ENCODE measurements around the gene PGD.
"Not testable (repeated sequence)": the region's sequence is repeated elsewhere in the genome, so short reads cannot be mapped to it uniquely, and the experiment has no call there.

The PGD gene

GRCh38 chr1:10433790-10434189 lies 34.9 kb downstream of the PGD start:
- DNase-seq (ENCODE audit: low read depth in 1 of 2, low spot score in 1 of 2) = no peak

DNA sequence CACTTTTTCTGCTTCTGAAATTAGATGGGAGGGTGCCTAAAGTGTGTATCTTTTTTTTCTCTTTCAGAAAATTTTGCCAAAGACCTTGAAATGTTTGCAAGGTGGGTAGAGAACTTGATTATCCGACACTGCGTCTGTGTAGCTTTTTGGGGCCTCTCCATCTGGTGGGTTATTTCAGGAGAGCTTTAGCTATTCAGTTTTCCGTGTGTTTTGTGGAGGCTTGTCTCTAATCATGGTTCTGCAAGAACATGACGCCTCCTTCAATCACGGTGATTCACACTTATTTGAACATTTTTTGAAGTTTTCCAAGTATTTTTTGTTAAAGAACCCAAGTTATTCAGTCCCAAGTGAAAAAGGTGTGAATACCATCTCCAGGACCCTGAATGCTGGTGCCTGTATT lies 35.7 kb downstream of the PGD start:
- no peak for DNase-seq (ENCODE audit: low read depth in 1 of 2, low spot score in 1 of 2)

DNA sequence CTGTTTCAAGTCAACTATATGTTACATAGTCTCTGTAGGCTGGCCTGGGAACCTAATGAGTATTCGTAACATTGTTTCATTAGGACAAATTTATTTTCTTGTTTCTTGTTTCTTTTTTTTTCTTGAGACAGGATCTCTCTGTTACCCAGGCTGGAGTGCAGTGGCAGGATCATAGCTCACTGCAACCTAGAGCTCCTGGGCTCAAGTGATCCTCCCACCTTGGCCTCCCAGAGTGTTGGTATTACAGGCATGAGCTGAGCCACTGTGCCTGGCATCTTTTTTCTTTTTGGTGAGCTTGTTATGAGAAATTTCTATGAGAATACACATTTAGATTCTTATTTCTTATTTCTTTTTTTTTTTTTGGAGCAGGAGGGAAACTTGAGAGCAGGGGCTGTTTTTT lies 38.2 kb downstream of the PGD start:
- DNase-seq (ENCODE audit: low read depth in 1 of 2, low spot score in 1 of 2) = no peak

- no peak for DNase-seq (ENCODE audit: low read depth in 1 of 2, low spot score in 1 of 2)
These were observed 39.9 kb downstream of the PGD start for GRCh38 chr1:10438677-10439163.

DNA sequence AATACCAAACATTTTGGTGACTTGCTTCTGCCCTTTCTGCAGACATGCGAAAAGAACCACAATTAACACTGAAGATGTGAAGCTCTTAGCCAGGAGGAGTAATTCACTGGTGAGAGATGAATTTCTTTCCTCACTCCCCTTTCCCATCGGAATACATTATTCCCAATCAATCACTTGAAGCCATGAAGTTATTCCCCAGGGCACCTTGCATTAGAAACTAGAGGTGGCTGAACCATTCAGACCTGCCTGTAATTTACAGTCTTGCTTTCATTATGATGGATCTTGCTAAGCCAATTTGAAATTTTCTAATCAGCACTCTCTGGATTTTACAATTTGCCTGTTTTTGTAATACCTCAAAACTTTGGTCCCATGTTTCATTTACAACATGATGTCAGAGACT lies 41.4 kb downstream of the PGD start:
- DNase-seq (ENCODE audit: low read depth in 1 of 2, low spot score in 1 of 2) = no peak

- no peak for DNase-seq (ENCODE audit: low read depth in 1 of 2, low spot score in 1 of 2)
These were observed 41.9 kb downstream of the PGD start for GRCh38 chr1:10440794-10441193.

GRCh38 chr1:10444248-10444647 lies 45.4 kb downstream of the PGD start:
- no peak for DNase-seq (ENCODE audit: low read depth in 1 of 2, low spot score in 1 of 2)

GRCh38 chr1:10444795-10445397 lies 46.0 kb downstream of the PGD start:
- no peak for DNase-seq (ENCODE audit: low read depth in 1 of 2, low spot score in 1 of 2)

GRCh38 chr1:10446790-10447422 lies 48.0 kb downstream of the PGD start:
- DNase-seq (ENCODE audit: low read depth in 1 of 2, low spot score in 1 of 2) = no peak

DNA sequence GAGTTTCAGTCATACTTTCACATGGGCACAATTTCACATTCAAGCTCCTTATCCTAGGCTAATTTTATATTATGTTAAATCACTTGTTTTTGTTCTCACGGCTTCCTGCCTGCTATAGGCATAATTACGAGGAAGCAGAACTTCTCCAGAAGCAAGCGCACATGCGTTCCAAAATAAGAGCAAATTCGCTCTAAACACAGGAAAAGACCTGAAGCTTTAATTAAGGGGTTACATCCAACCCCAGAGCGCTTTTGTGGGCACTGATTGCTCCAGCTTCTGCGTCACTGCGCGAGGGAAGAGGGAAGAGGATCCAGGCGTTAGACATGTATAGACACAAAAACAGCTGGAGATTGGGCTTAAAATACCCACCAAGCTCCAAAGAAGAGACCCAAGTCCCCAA lies 50.9 kb downstream of the PGD start, which contains the start of gene CORT:
TSS of gene CORT (plus strand) at position 281 of the 400 bp plus-strand sequence. CDS start 193 bp downstream, outside the sequence.
- no peak for DNase-seq (ENCODE audit: low read depth in 1 of 2, low spot score in 1 of 2)

- no peak for DNase-seq (ENCODE audit: low read depth in 1 of 2, low spot score in 1 of 2)
These were observed 51.4 kb downstream of the PGD start for GRCh38 chr1:10450156-10450814.

GRCh38 chr1:10450836-10451235 lies 52.0 kb downstream of the PGD start:
- no peak for DNase-seq (ENCODE audit: low read depth in 1 of 2, low spot score in 1 of 2)

DNA sequence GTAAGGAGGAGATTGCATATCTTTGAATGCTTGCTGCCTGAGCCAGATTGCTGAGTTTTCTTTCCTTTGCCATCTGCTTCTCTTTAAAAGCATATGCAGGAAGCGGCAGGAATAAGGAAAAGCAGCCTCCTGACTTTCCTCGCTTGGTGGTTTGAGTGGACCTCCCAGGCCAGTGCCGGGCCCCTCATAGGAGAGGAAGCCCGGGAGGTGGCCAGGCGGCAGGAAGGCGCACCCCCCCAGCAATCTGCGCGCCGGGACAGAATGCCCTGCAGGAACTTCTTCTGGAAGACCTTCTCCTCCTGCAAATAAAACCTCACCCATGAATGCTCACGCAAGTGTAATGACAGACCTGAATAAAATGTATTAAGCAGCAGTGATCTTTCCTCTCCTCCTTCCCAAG lies 52.4 kb downstream of the PGD start:
- DNase-seq (ENCODE audit: low read depth in 1 of 2, low spot score in 1 of 2) = no peak

DNA sequence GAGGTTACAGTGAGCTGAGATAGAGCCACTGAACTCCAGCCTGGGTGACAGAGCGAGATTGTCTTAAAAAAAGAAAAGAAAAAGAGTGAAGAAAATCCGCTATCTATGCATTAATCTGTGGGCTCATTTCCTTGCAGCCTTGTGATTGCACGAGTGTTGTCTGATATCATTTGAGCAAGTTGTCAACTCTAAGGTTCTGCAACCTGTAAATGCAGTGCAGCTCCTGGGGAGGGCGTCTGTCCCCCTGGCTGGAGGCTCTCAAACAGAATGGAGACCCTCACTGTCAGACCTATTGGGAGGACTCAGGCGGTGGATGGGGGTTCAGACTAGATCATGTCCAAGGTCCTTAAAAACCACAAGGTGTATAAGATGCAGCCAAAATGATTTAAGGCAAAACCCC lies 57.2 kb downstream of the PGD start:
- DNase-seq (ENCODE audit: low read depth in 1 of 2, low spot score in 1 of 2) = no peak

DNA sequence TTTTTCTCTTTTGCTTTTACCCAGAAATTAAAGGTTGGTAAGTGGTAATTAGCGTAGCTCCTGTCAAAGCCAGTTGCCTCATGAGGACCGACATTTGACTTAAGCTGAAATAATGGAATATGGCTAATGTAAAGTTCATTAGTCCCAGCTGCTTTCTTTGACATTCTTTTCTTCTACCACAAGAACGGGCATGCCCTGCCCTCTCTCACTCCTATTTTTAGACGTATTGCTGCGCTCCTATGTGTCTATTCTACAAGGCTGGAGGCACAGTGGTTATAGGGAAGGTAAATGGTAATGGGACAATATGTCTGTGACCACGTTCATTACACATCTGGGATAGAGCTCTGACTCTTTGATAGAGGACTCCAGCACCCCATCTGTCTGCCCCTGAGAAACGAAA lies 57.8 kb downstream of the PGD start:
- DNase-seq (ENCODE audit: low read depth in 1 of 2, low spot score in 1 of 2) = no peak

- not testable (repeated sequence) for DNase-seq (ENCODE audit: low read depth in 1 of 2, low spot score in 1 of 2)
These were observed 58.6 kb downstream of the PGD start for GRCh38 chr1:10457462-10457861.

DNA sequence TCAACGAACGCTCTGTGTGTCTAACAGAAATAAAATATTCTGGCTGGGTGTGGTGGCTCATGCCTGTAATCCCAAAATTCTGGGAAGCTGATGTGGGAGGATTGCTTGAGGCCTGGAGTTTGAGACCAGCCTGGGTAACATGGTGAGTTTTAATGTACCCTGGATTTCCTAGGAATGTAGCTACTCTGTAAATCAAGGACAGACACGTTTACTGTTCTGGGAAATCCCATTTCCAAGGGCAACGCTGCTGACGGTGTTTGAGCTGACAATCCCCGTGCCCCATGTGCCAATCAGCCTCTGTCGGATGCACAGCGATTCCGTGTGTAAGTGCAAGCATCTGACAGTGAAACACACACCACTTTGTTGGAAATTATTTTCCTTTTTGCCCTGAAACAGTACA lies 59.0 kb downstream of the PGD start:
- no peak for DNase-seq (ENCODE audit: low read depth in 1 of 2, low spot score in 1 of 2)

- no peak for DNase-seq (ENCODE audit: low read depth in 1 of 2, low spot score in 1 of 2)
These were observed 60.3 kb downstream of the PGD start for GRCh38 chr1:10459184-10459583.

DNA sequence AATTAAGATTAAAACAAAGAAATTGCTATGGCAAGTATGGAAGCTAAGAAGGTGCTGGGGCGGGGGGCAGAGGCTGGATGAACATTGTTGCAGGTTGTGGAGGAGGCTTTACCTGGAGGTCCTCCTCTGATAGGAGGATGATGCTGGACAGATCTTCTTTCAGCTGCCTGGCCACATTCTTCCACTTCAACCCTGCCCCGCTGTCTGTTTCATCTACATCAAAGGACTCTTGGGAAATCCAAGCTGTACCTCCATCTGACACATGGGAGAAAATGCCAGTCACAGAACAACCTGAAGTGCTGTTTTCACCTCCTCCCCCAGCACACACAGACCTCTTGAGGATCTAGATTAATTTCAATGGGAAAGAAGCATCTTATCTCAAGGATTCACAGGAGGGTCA lies 68.2 kb downstream of the PGD start:
- no peak for DNase-seq (ENCODE audit: low read depth in 1 of 2, low spot score in 1 of 2)

DNA sequence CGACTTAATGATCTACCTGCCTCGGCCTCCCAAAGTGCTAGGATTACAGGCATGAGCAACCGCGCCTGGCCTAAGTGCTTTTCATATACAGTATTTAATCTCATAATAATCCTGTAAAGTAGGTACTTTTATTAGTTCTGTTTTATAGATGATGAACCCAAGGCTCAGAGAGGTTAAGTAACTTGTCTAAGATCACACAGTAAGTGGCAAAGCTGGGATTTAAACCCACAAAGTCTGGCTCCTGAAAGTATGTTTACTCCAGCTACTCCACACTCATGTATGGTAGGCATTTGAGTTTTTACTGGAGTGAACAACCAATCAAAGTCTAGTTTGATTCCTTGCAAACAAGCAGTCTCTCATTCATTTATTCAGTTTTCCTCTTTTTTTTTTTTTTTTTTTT lies 71.2 kb downstream of the PGD start:
- no peak for DNase-seq (ENCODE audit: low read depth in 1 of 2, low spot score in 1 of 2)
